ENCODE data around the gene COL23A1. TPM values are rescaled to one million over a fixed set of nuclear protein-coding genes. Genes with fewer than 3 reads are reported as not detected.

Gene COL23A1
- total and polyA plus RNA-seq, 2 of the 8 experiments (the other 6 are each of a cell fraction or from before 2014, with no cell fraction given) = 3.1 to 4.7 TPM

DNA sequence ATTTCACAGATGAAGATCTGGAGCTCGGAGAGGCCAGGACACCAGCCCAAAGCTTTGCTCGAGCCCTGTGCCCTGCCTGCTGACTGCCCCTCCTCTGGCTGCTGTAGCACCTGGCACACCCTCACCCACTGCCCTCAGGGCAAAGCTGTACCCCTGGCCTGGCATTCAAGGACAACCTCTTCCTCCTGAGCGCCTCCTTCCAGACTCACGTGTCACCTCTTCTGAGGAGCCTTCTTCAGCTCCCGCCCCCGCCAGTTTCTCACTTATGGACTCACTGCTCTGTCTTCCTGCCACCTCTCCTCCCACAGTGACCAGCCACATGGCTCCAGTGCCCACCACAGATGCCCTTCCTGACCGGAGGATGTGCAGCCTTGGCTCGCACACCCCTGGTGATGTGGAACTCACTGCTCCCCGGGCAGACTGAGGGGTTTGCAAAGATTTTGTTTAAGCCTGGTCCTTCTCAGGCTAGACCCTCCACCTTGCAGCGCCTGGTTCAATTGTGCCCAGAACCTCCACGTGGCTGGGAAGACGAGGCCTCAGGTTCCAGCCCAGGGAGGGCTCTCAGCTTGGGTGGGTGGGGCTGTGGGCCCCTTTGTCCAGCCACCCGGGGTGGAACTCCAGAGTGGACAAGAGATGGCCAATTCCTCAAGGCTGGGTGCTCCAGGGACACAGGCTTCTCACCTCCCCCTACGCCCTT is 311.0 kb downstream of the COL23A1 start (continued):
- TF ChIP-seq ATF2 (IDR thresholded peaks at IDR 0.05; ENCODE audit: low read length) (no peak), JUND (IDR thresholded peaks at IDR 0.05; ENCODE audit: low read length) (no peak), SP2 (IDR thresholded peaks at IDR 0.05; ENCODE audit: low read length) (no peak), HDAC2 (IDR thresholded peaks at IDR 0.05; ENCODE audit: borderline replicate concordance in 1 of 2, low read depth in 2 of 2, low read length in 2 of 2) (no peak), CBX8 (IDR thresholded peaks at IDR 0.05; ENCODE audit: borderline replicate concordance, low read depth, low read length) (no peak)

Measured in H1 (cell line).